CD4-positive, alpha-beta memory T cell (primary cell): ENCODE measurements around the gene CHCHD5. TPM values are rescaled to one million over a fixed set of nuclear protein-coding genes. Genes with fewer than 3 reads are reported as not detected.

ENCODE experiments used
- CTCF ChIA-PET: fragments of 350-600 bp; sonication (Branson Sonifier 250); formaldehyde crosslinking; loops from one replicate; lab custom pipeline; 2021; ENCODE audit warnings: inconsistent platforms; ENCODE audit not compliant: partially characterized antibody; lab: Charles Lee
- POLR2A ChIA-PET: fragments of 350-600 bp; sonication (Branson Sonifier 250); formaldehyde crosslinking; loops from one replicate; lab custom pipeline; 2021; ENCODE audit not compliant: partially characterized antibody; lab: Charles Lee
- DNase-seq, 5 donors: peaks; one replicate each; pipeline versions ENCODE4 v3.0.0 to v3.0.0-alpha.2; 2020 to 2022; ENCODE audit warnings: mixed read lengths in 1 of 5
- H3K27ac ChIP-seq: one replicate; pipeline ENCODE4 v1.7.0; 2013; ENCODE audit warnings: low read depth, low read length
- H3K27me3 ChIP-seq: 2 replicates; pipeline ENCODE4 v1.7.0; 2013; ENCODE audit warnings: mild to moderate bottlenecking, low read length, moderate library complexity; ENCODE audit not compliant: insufficient read depth
- H3K36me3 ChIP-seq: 2 replicates; pipeline ENCODE4 v1.7.0; 2013; ENCODE audit warnings: mild to moderate bottlenecking, low read length, moderate library complexity; ENCODE audit not compliant: insufficient read depth
- H3K4me1 ChIP-seq: 2 replicates; pipeline ENCODE4 v1.7.0; 2013; ENCODE audit warnings: mild to moderate bottlenecking, low read length, moderate library complexity; ENCODE audit not compliant: insufficient read depth
- H3K4me3 ChIP-seq, 2 donors: one replicate each; pipeline ENCODE4 v1.7.0; 2013; ENCODE audit warnings: low read length in 2 of 2, mild to moderate bottlenecking in 1 of 2
- H3K9me3 ChIP-seq, 2 donors: one replicate each; pipeline ENCODE4 v1.7.0; 2013; ENCODE audit warnings: low read length in 2 of 2, control low read depth in 1 of 2; ENCODE audit not compliant: control insufficient read depth in 1 of 2
- H3K27ac Mint-ChIP-seq, 7 donors: one replicate each; pipeline ENCODE4 v1.8.0; 2020 to 2021; ENCODE audit warnings: mixed read lengths in 7 of 7, mild to moderate bottlenecking in 6 of 7, inconsistent platforms in 3 of 7, moderate library complexity in 3 of 7
- H3K27me3 Mint-ChIP-seq, 2 donors: one replicate each; pipeline ENCODE4 v1.8.0; 2020 to 2021; ENCODE audit warnings: mixed read lengths in 2 of 2
- H3K36me3 Mint-ChIP-seq, 2 donors: one replicate each; pipeline ENCODE4 v1.8.0; 2020 to 2021; ENCODE audit warnings: mixed read lengths in 2 of 2, inconsistent platforms in 1 of 2, mild to moderate bottlenecking in 1 of 2
- H3K4me1 Mint-ChIP-seq, 4 donors: one replicate each; pipeline ENCODE4 v1.8.0; 2020 to 2021; ENCODE audit warnings: mixed read lengths in 4 of 4, mild to moderate bottlenecking in 1 of 4
- H3K4me3 Mint-ChIP-seq, 8 donors: one replicate each; pipeline ENCODE4 v1.8.0; 2020 to 2021; ENCODE audit warnings: mixed read lengths in 8 of 8, mild to moderate bottlenecking in 7 of 8, moderate library complexity in 6 of 8, inconsistent platforms in 3 of 8
- H3K9me3 Mint-ChIP-seq, 8 donors: one replicate each; pipeline ENCODE4 v1.8.0; 2020 to 2021; ENCODE audit warnings: mixed read lengths in 8 of 8, mild to moderate bottlenecking in 5 of 8, inconsistent platforms in 3 of 8, moderate library complexity in 1 of 8
- intact Hi-C: fragments of 100-400 bp; cut with micrococcal nuclease; formaldehyde crosslinking; loops from one replicate; pipeline ENCODE4 v1.15.1; 2023
- polyA plus RNA-seq, 2 donors: library from polyadenylated mRNA; unstranded; fragments of 300-500 nt; fragmentation: Illumina TruSeq; gene quantifications; one replicate each; pipeline ENCODE4 v1.2.3, GENCODE V29; 2021
- total RNA-seq, 2 experiments: library from RNA; stranded (reverse); gene quantifications; one replicate each; pipeline ENCODE4 v1.2.3, GENCODE V29; 2021

CHCHD5 gene
- total and polyA plus RNA-seq, 4 experiments from 2014 or later = 23.3 to 71.1 (median 32.5) TPM

DNA sequence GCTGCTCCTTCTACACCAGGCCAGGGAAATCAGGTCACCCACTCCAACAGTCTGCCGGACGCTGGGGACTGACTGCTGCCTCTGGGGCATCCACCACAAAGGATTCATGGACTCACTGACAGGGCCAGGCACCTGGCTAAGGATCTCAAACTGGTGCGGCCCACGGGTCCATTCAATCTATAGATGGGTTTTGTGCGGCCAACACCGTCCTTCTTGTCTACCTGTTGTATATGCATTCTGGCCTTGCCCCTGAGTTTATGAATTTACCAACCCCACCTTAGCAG lies 50.4 kb downstream of the CHCHD5 start:
- Histone ChIP-seq H3K9me3 (no peaks in the 10 kb centered on the region), H3K27ac (no peak overlapping the region), H3K4me1 (peaks cover 69% of the 10 kb centered on the region), H3K4me3 (no peak overlapping the region), H3K36me3 (no peaks in the 10 kb centered on the region), H3K27me3 (no peaks in the 10 kb centered on the region)
- no peaks in the 10 kb centered on the region for H3K9me3 Mint-ChIP-seq
- peak overlapping the region; percentile 43 to 93 (median 89) for H3K27ac Mint-ChIP-seq
- DNase-seq = no peak
- ChIA-PET POLR2A (interaction anchor here (1.5 to 15.6 kb wide), 3 partner anchors 9 to 50 kb away, joined by 3 to 521 read pairs (median 41); partner anchors contain the start of genes CHCHD5 and SLC20A1), CTCF (interaction anchor here (2.5 to 14.0 kb wide), 3 partner anchors 10 to 56 kb away, joined by 12 to 243 read pairs (median 36); partner anchors contain the start of gene SLC20A1)
- H3K27me3 Mint-ChIP-seq = peaks cover 0 to 3% of the 10 kb centered on the region in 2 donors
- peaks cover 0 to 6% of the 10 kb centered on the region in 2 donors for H3K36me3 Mint-ChIP-seq
- intact Hi-C loops = no loop called here
- H3K4me1 Mint-ChIP-seq = peaks cover 49 to 72% (median 64%) of the 10 kb centered on the region in 4 donors
- peak overlapping the region; percentile 13 to 89 (median 69) for H3K4me3 Mint-ChIP-seq

DNA sequence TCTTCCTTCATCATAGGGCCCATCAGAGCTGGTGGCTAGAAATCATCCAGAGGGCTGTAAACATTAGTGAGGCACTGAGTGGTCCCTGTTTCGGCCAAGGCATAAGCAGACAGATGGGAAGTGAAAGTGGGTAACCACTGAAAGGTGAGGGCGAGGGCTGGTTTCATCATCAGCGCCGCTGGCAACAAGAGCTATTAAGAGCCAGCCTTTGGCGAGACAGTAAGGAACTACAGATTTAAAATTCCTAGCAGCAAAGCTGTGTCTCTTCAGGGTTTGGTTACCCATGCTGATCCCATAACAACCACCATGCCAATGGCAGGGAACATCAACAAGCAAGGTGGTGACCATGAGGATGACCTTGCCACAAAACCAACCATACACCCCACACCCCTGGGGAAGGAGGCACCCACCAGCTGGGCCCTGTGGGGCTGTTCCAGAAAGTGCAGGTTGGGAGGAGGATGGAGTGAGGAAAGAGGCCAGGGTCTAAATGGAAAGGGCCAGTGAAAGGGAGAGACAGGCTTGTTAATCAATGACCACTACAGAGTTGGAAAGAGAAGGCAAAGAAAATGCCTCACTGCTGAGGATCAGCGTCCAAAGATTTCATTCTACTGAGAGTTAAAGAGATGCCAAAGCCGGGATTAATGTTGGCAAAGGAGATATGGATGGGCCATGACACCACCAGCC lies 52.3 kb downstream of the CHCHD5 start:
- H3K27ac Mint-ChIP-seq = peak overlapping the region in 6 of 7 donors; percentile 4 to 82 (median 50)
- H3K27ac ChIP-seq = no peak overlapping the region
- H3K27me3 Mint-ChIP-seq = no peaks in the 10 kb centered on the region
- H3K4me3 Mint-ChIP-seq = peak overlapping the region in 6 of 8 donors; percentile 36 to 58 (median 46)
- peaks cover 50% of the 10 kb centered on the region for H3K4me1 ChIP-seq
- no peaks in the 10 kb centered on the region for H3K9me3 Mint-ChIP-seq
- intact Hi-C loops = no loop called here
- DNase-seq = no peak
- no peaks in the 10 kb centered on the region for H3K27me3 ChIP-seq
- ChIA-PET POLR2A (interaction anchor here (1.5 to 15.6 kb wide), 3 partner anchors 7 to 52 kb away, joined by 4 to 521 read pairs (median 41); partner anchors contain the start of genes CHCHD5 and SLC20A1), CTCF (interaction anchor here (1.4 to 14.0 kb wide), 6 partner anchors 8 to 90 kb away, joined by 4 to 243 read pairs (median 10); partner anchors contain the start of gene SLC20A1)
- H3K36me3 ChIP-seq = no peaks in the 10 kb centered on the region
- no peaks in the 10 kb centered on the region for H3K9me3 ChIP-seq
- peaks cover 33 to 53% (median 45%) of the 10 kb centered on the region in 4 donors for H3K4me1 Mint-ChIP-seq
- no peak overlapping the region for H3K4me3 ChIP-seq
- no peaks in the 10 kb centered on the region for H3K36me3 Mint-ChIP-seq

DNA sequence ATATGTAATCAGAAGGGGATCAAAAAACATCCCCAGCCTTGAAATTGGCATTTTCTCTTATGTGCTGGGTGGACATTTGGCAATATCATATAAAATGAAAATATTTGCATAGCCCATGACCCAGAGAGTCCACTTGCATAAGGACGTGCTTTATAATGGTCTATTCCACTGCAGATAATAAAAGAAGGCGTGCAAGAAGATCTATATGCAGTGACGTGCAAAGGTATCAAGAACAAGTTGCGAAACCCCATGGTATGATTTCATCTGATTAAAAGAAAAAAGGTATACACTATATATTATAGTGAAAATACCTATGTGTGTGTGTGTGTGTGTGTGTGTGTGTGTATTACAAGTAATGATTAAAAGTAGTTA lies 52.9 kb downstream of the CHCHD5 start:
- no peaks in the 10 kb centered on the region for H3K36me3 ChIP-seq
- no peaks in the 10 kb centered on the region for H3K9me3 ChIP-seq
- peak overlapping the region in 1 of 7 donors; percentile 60 for H3K27ac Mint-ChIP-seq
- ChIA-PET CTCF (interaction anchor here (1.4 to 6.3 kb wide), 4 partner anchors 12 to 90 kb away, joined by 4 to 36 read pairs (median 10); no protein-coding TSS in a partner anchor), POLR2A (interaction anchor here (0.7 to 15.6 kb wide), 3 partner anchors 7 to 446 kb away, joined by 5 to 521 read pairs (median 41); partner anchors contain the start of gene SLC20A1)
- H3K4me1 ChIP-seq = peaks cover 45% of the 10 kb centered on the region
- peaks cover 30 to 48% (median 40%) of the 10 kb centered on the region in 4 donors for H3K4me1 Mint-ChIP-seq
- no peaks in the 10 kb centered on the region for H3K27me3 ChIP-seq
- no peaks in the 10 kb centered on the region for H3K27me3 Mint-ChIP-seq
- H3K4me3 ChIP-seq = no peak overlapping the region
- H3K9me3 Mint-ChIP-seq = no peaks in the 10 kb centered on the region
- no peak for DNase-seq
- no peak overlapping the region for H3K27ac ChIP-seq
- intact Hi-C loops = no loop called here
- H3K36me3 Mint-ChIP-seq = no peaks in the 10 kb centered on the region
- H3K4me3 Mint-ChIP-seq = no peak overlapping the region

Other genes starting within 250 kb of the CHCHD5 start
- 10 to 100 TPM; 30.0 to 30.1 TPM for gene RGPD8, start 151.0 kb upstream of the CHCHD5 start, total RNA-seq
- 1 to 10 TPM; 1.9 to 4.7 TPM for gene RGPD8, start 151.0 kb upstream of the CHCHD5 start, polyA plus RNA-seq
- gene TTL, start 102.5 kb upstream of the CHCHD5 start, total RNA-seq = 10 to 100 TPM; 22.3 to 23.3 TPM
- 1 to 10 TPM; 1.8 to 5.4 TPM for gene TTL, start 102.5 kb upstream of the CHCHD5 start, polyA plus RNA-seq
- 10 to 100 TPM; 29.7 to 31.3 TPM for gene POLR1B, start 42.1 kb upstream of the CHCHD5 start, total RNA-seq
- 10 to 100 TPM; 18.4 to 25.4 TPM for gene POLR1B, start 42.1 kb upstream of the CHCHD5 start, polyA plus RNA-seq
- gene SLC20A1, start 61.3 kb downstream of the CHCHD5 start, total RNA-seq = 10 to 100 TPM; 93.5 to 94.0 TPM
- gene SLC20A1, start 61.3 kb downstream of the CHCHD5 start, polyA plus RNA-seq = 10 to 100 TPM; 25.5 to 36.7 TPM
- not detected for gene NT5DC4, start 136.4 kb downstream of the CHCHD5 start, total RNA-seq
- gene NT5DC4, start 136.4 kb downstream of the CHCHD5 start, polyA plus RNA-seq = not detected
- under 1 TPM in 1 of 2 experiments, not detected in 1; 0.06 TPM for gene CKAP2L, start 180.0 kb downstream of the CHCHD5 start, total RNA-seq
- under 1 TPM in 1 of 2 donors, not detected in 1; 0.21 TPM for gene CKAP2L, start 180.0 kb downstream of the CHCHD5 start, polyA plus RNA-seq
- gene IL1A, start 199.9 kb downstream of the CHCHD5 start, total RNA-seq = under 1 TPM in 1 of 2 experiments, not detected in 1; 0.15 TPM
- not detected for gene IL1A, start 199.9 kb downstream of the CHCHD5 start, polyA plus RNA-seq